Gastrocnemius medialis (tissue), 4 donors: Measurements from ENCODE around the gene ZNF329.

Source experiments
- CTCF ChIP-seq, 5 experiments: fragments of 450-650 bp in 3 of 5; fragments of 200-600 bp in 2 of 5; sonication (generic) in 2 of 5; IDR thresholded peaks in 4 of 5; conservative IDR thresholded peaks in 1 of 5; 1 replicate in 4 of 5; 2 replicates in 1 of 5; pipeline ENCODE4 v1.5.1; 2016 to 2019; ENCODE audit warnings: antibody characterized with exemption in 5 of 5, mild to moderate bottlenecking in 3 of 5, moderate library complexity in 3 of 5
- POLR2A ChIP-seq, 2 donors: fragments of 450-650 bp; IDR thresholded peaks; one replicate each; pipeline ENCODE4 v1.6.1; 2017; ENCODE audit warnings: antibody characterized with exemption in 2 of 2, mild to moderate bottlenecking in 2 of 2, moderate library complexity in 2 of 2

- TF ChIP-seq POLR2A (IDR thresholded peaks at IDR 0.05): no peak
- no peak for TF ChIP-seq CTCF (IDR thresholded peaks at IDR 0.05 in 4 of 5, conservative IDR thresholded peaks at IDR 0.05 in 1 of 5)
These were observed 46.5 kb upstream of the ZNF329 start for GRCh38 chr19:58196901-58197616.
